Islet of Langerhans (tissue), 1 donor: ENCODE data around the gene KIF23.
A peak's percentile ranks its signal among the peaks of the same experiment; 100 is the strongest.
"Not testable (repeated sequence)": the region's sequence is repeated elsewhere in the genome, so short reads cannot be mapped to it uniquely, and the experiment has no call there.

Experiments used
- FAIRE-seq: peaks from one replicate; lab custom pipeline; 2011; peaks lifted over from hg19 to GRCh38; lab: Jason Lieb, UNC

The KIF23 gene

DNA sequence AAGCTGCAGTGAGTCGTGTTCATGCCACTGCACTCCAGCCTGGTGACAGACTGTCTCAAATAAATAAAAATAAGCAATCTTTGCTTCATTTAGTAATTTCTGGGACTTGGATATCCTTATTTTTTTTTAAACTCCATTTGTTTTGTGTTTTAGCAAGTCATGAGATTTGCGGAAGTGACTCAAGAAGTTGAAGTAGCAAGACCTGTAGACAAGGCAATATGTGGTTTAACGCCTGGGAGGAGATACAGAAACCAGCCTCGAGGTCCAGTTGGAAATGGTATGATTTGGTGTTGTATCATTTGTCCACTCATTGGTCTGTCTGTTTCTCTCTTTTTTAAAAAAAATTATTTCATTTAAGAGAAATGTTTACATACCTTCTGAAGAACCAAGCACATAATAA lies 21.8 kb downstream of the KIF23 start:
- FAIRE-seq, result no peak

- FAIRE-seq, result no peak
Measured at GRCh38 chr15:69436951-69437350, 22.8 kb downstream of the KIF23 start.

- no peak for FAIRE-seq
Measured at GRCh38 chr15:69439623-69440022, 25.5 kb downstream of the KIF23 start.

DNA sequence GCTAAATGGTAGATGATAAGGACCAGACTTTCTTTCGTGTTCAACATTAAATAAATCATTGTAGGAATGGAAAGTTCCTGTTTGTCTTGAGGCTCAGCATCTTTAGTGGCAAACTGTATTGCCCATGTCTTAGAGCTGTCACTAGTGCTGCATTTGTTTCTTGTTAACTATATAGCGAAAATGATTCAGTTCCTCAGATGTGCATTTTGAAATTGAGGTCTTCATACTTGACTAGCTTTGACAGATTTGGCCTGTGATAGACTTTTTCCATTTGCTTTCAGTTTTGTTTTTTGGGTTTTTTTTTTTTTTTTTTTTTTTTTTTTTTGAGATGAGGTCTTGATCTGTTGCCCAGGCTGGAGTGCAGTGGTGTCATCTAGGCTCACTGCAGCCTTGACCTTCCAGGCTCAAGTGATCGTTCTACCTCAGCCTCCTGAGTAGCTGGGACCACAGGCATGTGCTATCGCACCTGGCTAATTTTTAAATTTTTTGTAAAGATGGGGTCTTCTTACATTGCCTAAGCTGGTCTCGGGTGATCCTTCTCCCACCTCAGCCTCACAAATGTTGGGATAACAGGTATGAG lies 29.0 kb downstream of the KIF23 start:
- FAIRE-seq, result no peak

DNA sequence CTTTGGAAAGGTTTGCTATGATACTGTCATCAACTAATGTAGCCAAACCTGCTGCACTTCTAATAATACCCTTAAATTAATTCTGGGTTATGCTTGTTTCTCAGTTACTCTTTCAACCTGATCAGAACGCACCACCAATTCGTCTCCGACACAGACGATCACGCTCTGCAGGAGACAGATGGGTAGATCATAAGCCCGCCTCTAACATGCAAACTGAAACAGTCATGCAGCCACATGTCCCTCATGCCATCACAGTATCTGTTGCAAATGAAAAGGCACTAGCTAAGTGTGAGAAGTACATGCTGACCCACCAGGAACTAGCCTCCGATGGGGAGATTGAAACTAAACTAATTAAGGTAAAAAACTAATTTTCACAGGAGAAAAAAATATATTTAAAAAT lies 30.5 kb downstream of the KIF23 start:
- FAIRE-seq, result no peak

- FAIRE-seq, result no peak
Measured at GRCh38 chr15:69446953-69447352, 32.8 kb downstream of the KIF23 start.

- FAIRE-seq, result not testable (repeated sequence)
Measured at GRCh38 chr15:69450221-69450620, 36.1 kb downstream of the KIF23 start.

GRCh38 chr15:69450968-69451695 lies 37.0 kb downstream of the KIF23 start:
- no peak for FAIRE-seq

DNA sequence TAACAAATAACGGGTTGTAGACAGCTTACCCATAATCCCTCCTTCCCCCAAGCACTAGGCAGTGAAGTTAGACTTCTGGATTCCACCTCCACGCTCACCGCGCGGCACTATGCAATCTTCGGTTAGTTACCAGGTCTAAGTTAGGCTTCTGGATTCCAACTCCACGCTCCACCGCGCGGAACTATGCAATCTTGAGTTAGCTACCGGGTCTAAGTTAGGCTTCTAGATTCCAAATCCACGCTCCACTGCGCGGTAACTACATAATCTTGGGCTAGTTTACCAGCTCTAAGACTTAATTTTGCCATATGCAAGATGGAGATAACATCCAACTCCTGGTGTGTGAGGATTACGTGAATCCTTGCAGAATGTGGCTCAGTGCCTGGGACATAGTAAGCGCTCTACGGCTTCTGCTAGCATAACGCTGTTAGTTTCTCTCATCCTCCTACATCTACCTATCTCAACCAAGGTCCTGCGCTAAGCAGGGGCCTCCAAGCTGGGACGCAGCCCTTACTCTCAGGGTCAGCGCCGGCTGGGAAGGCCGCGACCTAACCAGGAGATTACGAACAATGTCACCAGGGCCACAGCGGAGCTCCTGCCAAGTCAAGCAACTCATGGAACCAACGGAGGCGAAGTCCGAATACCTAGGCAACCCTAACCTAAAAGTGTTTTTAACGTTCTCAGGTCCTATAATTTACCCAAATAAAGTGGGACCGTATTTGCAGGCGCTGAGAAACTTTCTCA lies 38.0 kb downstream of the KIF23 start:
- no peak for FAIRE-seq

DNA sequence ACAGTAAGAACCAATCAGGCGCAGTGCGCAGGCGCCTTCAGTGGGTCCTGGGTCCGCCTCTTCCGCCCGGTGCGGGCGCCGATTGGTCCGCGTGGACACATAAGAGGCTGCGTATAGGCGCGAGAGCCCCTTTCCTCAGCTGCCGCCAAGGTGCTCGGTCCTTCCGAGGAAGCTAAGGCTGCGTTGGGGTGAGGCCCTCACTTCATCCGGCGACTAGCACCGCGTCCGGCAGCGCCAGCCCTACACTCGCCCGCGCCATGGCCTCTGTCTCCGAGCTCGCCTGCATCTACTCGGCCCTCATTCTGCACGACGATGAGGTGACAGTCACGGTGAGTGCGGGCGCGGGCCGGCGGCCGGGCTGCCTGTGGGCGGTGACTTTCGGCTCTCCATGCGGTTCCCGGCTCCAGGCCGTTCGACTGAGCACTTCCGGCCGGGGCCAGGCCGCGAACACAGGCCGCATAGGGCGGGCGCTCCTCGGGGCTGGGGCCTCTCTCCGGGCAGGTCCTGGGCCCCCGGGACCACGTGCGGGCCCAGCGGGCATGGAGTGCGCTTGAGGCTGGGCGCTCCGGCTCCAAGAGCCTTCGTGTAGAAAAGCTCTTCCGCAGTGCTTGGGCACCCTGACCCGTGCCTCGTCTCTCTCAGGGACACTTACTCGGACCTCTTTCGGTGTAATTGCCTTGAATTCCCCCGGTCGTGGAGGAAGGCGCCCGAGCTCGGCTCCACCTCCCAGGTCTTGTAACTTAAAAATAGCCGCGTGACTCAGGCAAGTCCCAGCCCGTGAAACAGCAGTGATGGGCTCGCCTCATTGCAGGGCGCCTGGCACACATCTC lies 38.8 kb downstream of the KIF23 start, which contains the start of gene RPLP1:
Gene RPLP1, plus strand, starts transcription at position 127 of the 830 bp plus-strand sequence. Its CDS starts 131 bp downstream, at position 258.
- FAIRE-seq, result no peak

DNA sequence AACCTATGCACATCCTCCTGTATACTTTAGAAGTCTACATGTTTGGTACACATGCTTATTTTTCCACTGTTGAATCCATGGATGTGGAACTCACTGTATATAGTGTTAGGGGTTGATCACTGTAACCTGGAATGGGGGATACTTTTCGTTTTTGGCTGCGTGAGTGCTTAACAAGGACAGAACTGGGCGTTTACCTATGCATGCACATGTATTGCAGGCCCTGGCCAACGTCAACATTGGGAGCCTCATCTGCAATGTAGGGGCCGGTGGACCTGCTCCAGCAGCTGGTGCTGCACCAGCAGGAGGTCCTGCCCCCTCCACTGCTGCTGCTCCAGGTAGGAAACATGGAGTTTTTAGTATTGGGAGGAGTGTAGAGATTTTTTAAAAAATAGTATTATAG lies 40.8 kb downstream of the KIF23 start:
- FAIRE-seq, result no peak

- FAIRE-seq, result no peak
Measured at GRCh38 chr15:69456208-69457166, 42.3 kb downstream of the KIF23 start.

GRCh38 chr15:69457304-69458280 lies 43.4 kb downstream of the KIF23 start:
- no peak for FAIRE-seq

DNA sequence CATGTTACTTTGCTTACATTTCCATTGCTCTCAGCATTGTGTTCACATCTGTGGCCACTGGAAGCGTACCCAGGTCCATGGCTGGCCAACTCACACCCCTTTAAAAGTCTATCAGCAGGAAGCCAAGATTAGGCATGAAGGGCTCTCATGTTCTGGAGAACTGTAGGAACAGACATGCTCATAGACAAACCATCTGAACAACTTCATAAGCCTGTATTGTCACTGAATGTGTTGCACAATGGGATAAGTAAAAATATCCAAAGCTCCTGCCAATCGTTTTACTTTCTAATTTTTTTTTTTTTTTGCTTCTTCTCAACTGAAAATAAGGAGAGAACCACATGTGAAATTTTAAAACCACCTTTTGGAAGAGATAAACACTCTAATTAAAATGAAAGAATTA lies 44.9 kb downstream of the KIF23 start:
- FAIRE-seq, result no peak

- no peak for FAIRE-seq
Measured at GRCh38 chr15:69460481-69460880, 46.3 kb downstream of the KIF23 start.

DNA sequence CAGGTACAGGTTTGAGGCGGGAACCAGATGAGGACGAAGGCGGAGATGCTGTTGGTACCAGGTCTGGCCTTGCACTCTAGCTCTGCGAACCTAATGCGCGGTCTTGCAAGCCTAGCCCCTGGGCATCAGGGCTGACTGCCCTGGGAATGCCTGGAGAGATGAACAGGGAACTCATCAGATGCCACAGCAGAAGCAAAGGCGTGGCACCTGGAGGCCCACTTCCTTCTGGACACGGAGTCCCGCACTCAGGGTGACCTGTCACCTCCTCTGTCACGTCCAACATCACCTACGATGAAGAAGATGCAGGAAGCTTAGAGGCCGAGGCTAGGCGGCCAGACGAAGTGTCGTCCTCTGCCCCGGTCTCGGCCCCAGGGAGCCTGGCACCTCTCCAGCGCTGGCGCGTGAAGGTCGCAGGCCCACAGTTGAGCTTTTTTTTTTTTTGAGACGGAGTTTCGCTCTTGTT lies 47.9 kb downstream of the KIF23 start:
- FAIRE-seq, result no peak

DNA sequence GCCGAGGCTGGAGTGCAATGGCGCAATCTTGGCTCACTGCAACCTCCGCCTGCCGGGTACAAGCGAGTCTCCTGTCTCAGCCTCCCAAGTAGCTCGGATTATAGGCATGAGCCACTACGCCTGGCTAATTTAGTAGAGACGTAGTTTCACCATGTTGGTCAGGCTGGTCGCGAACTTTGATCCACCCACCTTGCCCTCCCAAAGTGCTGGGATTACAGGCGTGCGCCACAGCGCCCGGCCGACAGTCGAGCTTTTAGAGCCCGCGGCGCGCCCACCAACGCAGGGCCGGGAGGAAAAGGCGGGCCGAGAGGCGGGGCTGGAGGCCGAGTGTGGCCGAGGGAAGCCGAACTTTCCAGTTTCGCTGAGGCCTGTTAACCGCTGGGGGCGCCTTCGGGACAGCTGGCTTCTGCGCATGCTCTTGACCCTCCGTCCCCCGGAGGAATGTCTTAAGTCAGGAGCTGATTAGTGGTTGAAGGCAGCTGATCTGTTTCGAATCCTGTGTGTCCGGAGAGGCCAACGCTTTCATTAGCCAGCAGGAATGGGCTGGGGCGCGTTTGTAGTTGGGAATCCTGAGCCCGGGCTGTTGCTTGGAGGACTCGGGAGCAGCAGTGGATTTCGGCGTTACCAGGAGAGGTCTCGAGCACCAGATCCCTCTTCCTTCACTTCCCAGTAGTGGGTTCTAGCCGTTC lies 48.5 kb downstream of the KIF23 start:
- peak; percentile 47 for FAIRE-seq

GRCh38 chr15:69463182-69463756 lies 49.1 kb downstream of the KIF23 start:
- no peak for FAIRE-seq

DNA sequence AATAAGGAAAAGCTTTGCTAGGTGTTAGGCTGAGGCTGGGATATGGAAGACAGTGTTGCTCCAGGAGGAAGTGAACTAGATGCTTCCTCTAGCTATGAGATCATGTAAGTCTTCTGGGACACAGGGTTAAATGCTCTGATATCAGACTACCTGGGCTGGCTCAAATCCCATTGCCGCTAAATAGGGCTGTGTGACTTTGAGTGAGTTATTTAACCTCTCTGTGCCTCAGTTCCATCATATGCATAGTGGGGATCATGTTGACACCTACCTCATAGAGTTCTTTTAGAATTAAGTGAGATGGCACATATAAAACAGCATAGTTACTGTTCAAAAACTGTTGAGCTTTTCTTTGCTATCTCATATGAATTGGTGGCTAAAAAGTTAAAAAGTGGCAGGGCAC lies 51.1 kb downstream of the KIF23 start:
- no peak for FAIRE-seq
